GM23248 (cell line): ENCODE data around the gene HDAC4. TPM values are rescaled to one million over a fixed set of nuclear protein-coding genes. Genes with fewer than 3 reads are reported as not detected.

ENCODE experiments used
- DNase-seq: peaks from one replicate; pipeline ENCODE4 v3.0.0-alpha.2; 2015
- H2AFZ ChIP-seq: fragments of 200-600 bp; sonication (generic); 2 replicates; pipeline ENCODE4 v1.6.1; 2016; ENCODE audit warnings: antibody characterized with exemption
- H3F3A ChIP-seq: fragments of 200-600 bp; sonication (generic); 2 replicates; pipeline ENCODE4 v1.6.1; 2016; ENCODE audit warnings: mild to moderate bottlenecking, antibody characterized with exemption, mixed run types; ENCODE audit not compliant: insufficient read depth
- H3K27ac ChIP-seq: fragments of 200-600 bp; sonication (generic); 2 replicates; pipeline ENCODE4 v1.5.1; 2016; ENCODE audit warnings: mild to moderate bottlenecking
- H3K27me3 ChIP-seq: fragments of 200-600 bp; sonication (generic); replicated peaks from 2 replicates; pipeline ENCODE4 v1.6.1; 2016; ENCODE audit warnings: mild to moderate bottlenecking; ENCODE audit not compliant: insufficient read depth
- H3K36me3 ChIP-seq: fragments of 200-600 bp; sonication (generic); 2 replicates; pipeline ENCODE4 v1.6.1; 2016; ENCODE audit warnings: low read depth, mild to moderate bottlenecking
- H3K4me1 ChIP-seq: fragments of 200-600 bp; sonication (generic); 2 replicates; pipeline ENCODE4 v1.6.1; 2016; ENCODE audit warnings: mild to moderate bottlenecking; ENCODE audit not compliant: insufficient read depth
- H3K4me2 ChIP-seq: fragments of 200-600 bp; sonication (generic); one replicate; pipeline ENCODE4 v1.6.1; 2016; ENCODE audit warnings: mild to moderate bottlenecking; ENCODE audit not compliant: unreplicated experiment
- H3K4me3 ChIP-seq: fragments of 200-600 bp; sonication (generic); 2 replicates; pipeline ENCODE4 v1.5.1; 2016; ENCODE audit warnings: mild to moderate bottlenecking
- H3K79me2 ChIP-seq: fragments of 200-600 bp; sonication (generic); 2 replicates; pipeline ENCODE4 v1.6.1; 2016; ENCODE audit warnings: mild to moderate bottlenecking; ENCODE audit not compliant: insufficient read depth
- H3K9ac ChIP-seq: fragments of 200-600 bp; sonication (generic); 2 replicates; pipeline ENCODE4 v1.6.1; 2016; ENCODE audit warnings: mild to moderate bottlenecking
- H3K9me2 ChIP-seq: fragments of 200-600 bp; sonication (generic); 2 replicates; pipeline ENCODE4 v1.6.1; 2016; ENCODE audit warnings: mixed run types, mild to moderate bottlenecking, moderate library complexity; ENCODE audit not compliant: insufficient read depth
- H3K9me3 ChIP-seq: fragments of 200-600 bp; sonication (generic); one replicate; pipeline ENCODE4 v1.6.1; 2017; ENCODE audit warnings: low read depth
- H4K20me1 ChIP-seq: fragments of 200-600 bp; sonication (generic); 2 replicates; pipeline ENCODE4 v1.6.0; 2016; ENCODE audit not compliant: insufficient read depth
- EZH2 ChIP-seq: fragments of 200-600 bp; sonication (generic); IDR thresholded peaks from 2 replicates; pipeline ENCODE4 v1.6.1; 2018; ENCODE audit warnings: antibody characterized with exemption, mild to moderate bottlenecking; ENCODE audit not compliant: insufficient read depth, poor library complexity, severe bottlenecking
- EZH2phosphoT487 ChIP-seq: fragments of 200-600 bp; sonication (generic); IDR thresholded peaks from 2 replicates; pipeline ENCODE4 v1.6.1; 2018; ENCODE audit warnings: antibody characterized with exemption, moderate library complexity, mild to moderate bottlenecking, low read depth; ENCODE audit not compliant: insufficient read depth
- WGBS, 2 experiments: methylation state at CpG; one replicate each; pipeline ENCODE4 v1.1.6; 2015 to 2017; ENCODE audit warnings: low lambda C conversion rate in 2 of 2, low coverage in 1 of 2; ENCODE audit errors: missing lambda C conversion rate in 2 of 2; 5-methylcytosine and 5-hydroxymethylcytosine counted together
- in situ Hi-C: fragments of 300-500 bp; cut with MboI; formaldehyde crosslinking; loops from 2 replicates; pipeline ENCODE4 v1.15.0; 2020
- polyA plus RNA-seq: library from polyadenylated mRNA; unstranded; fragments of >200 nt; fragmentation: Nextera tagmentation; extraction: Ambion mirVana; gene quantifications from 2 replicates; pipeline ENCODE4 v1.2.1, GENCODE V29; 2016
- total RNA-seq: library from RNA; depleted of rRNA; stranded (reverse); fragments of >200 nt; shearing (Covaris generic); gene quantifications from 2 replicates; pipeline ENCODE4 v1.2.3, GENCODE V29; 2014

Gene HDAC4
- total and polyA plus RNA-seq, 2 experiments from 2014 or later = 2.1 to 6.3 TPM

GRCh38 chr2:239019183-239019581 is 381.6 kb downstream of the HDAC4 start:
- in situ Hi-C loops = no loop called here

GRCh38 chr2:239018271-239019182 is 382.3 kb downstream of the HDAC4 start:
- no peak for TF ChIP-seq EZH2phosphoT487
- no peak for TF ChIP-seq EZH2
- Histone ChIP-seq H3K9me3 (no peaks in the 10 kb centered on the region), H3K27me3 (peaks cover 9% of the 10 kb centered on the region; the same call in 1 of the 2 replicates), H2AFZ (no peak overlapping the region), H3K4me1 (0 out of 2 replicates have a peak, but pooled peaks cover 5% of the 10 kb centered on the region), H3K79me2 (no peaks in the 10 kb centered on the region), H3F3A (0 out of 2 replicates have a peak, but pooled peaks cover 10% of the 10 kb centered on the region), H4K20me1 (no peaks in the 10 kb centered on the region), H3K4me3 (no peak overlapping the region), H3K27ac (no peak overlapping the region), H3K9me2 (no peaks in the 10 kb centered on the region), H3K4me2 (no peak overlapping the region), H3K36me3 (no peaks in the 10 kb centered on the region), H3K9ac (no peak overlapping the region)
- DNase-seq = no peak
- in situ Hi-C loops = no loop called here
- 65 to 70% methylated on average over 17 of the region's 17 CpGs for WGBS, 2 experiments

More at GRCh38 chr2:239019183-239019581, 381.6 kb downstream of the HDAC4 start:
- peaks cover 6% of the 10 kb centered on the region; the same call in 1 of the 2 replicates for H3K27me3 ChIP-seq
- no peak overlapping the region for H3K9ac ChIP-seq
- no peak overlapping the region for H3K4me2 ChIP-seq
- H3K79me2 ChIP-seq = no peaks in the 10 kb centered on the region
- TF ChIP-seq EZH2phosphoT487 = no peak
- no peak for TF ChIP-seq EZH2
- 0 out of 2 replicates have a peak, but pooled peaks cover 5% of the 10 kb centered on the region for H3K4me1 ChIP-seq
- no peak overlapping the region for H3K27ac ChIP-seq
- H3F3A ChIP-seq = 0 out of 2 replicates have a peak, but pooled peaks cover 10% of the 10 kb centered on the region
- no peaks in the 10 kb centered on the region for H3K9me3 ChIP-seq
- H3K9me2 ChIP-seq = no peaks in the 10 kb centered on the region
- WGBS, 2 experiments = 89 to 93% methylated on average over 5 to 6 of the region's 6 CpGs
- no peaks in the 10 kb centered on the region for H3K36me3 ChIP-seq
- DNase-seq = no peak
- no peak overlapping the region for H2AFZ ChIP-seq
- H4K20me1 ChIP-seq = no peaks in the 10 kb centered on the region
- H3K4me3 ChIP-seq = no peak overlapping the region

GRCh38 chr2:239017491-239018098 is 383.2 kb downstream of the HDAC4 start:
- Histone ChIP-seq H3K4me1 (0 out of 2 replicates have a peak, but pooled peaks cover 4% of the 10 kb centered on the region), H3F3A (0 out of 2 replicates have a peak, but pooled peaks cover 3% of the 10 kb centered on the region), H3K4me3 (no peak overlapping the region), H3K9me3 (no peaks in the 10 kb centered on the region), H3K4me2 (no peak overlapping the region), H3K36me3 (no peaks in the 10 kb centered on the region), H3K27ac (no peak overlapping the region), H3K79me2 (no peaks in the 10 kb centered on the region), H2AFZ (no peak overlapping the region), H3K9me2 (no peaks in the 10 kb centered on the region), H3K27me3 (peaks cover 9% of the 10 kb centered on the region; the same call in 1 of the 2 replicates), H3K9ac (no peak overlapping the region), H4K20me1 (no peaks in the 10 kb centered on the region)
- TF ChIP-seq EZH2 = no peak
- no peak for TF ChIP-seq EZH2phosphoT487
- in situ Hi-C loops = no loop called here
- WGBS, 2 experiments = 56 to 65% methylated on average over 12 of the region's 12 CpGs
- DNase-seq = no peak

- Histone ChIP-seq H3K9me3 (no peaks in the 10 kb centered on the region), H3K9ac (no peak overlapping the region), H3K4me1 (no peaks in the 10 kb centered on the region), H3K27ac (no peak overlapping the region), H4K20me1 (no peaks in the 10 kb centered on the region), H3K4me3 (no peak overlapping the region), H3F3A (no peaks in the 10 kb centered on the region), H3K36me3 (no peaks in the 10 kb centered on the region), H3K79me2 (no peaks in the 10 kb centered on the region), H2AFZ (no peak overlapping the region), H3K9me2 (no peaks in the 10 kb centered on the region), H3K4me2 (no peak overlapping the region), H3K27me3 (peaks cover 9% of the 10 kb centered on the region; the same call in 1 of the 2 replicates)
- in situ Hi-C loops = no loop called here
- TF ChIP-seq EZH2 = no peak
- TF ChIP-seq EZH2phosphoT487 = no peak
- DNase-seq = no peak
- 72 to 78% methylated on average over 17 to 19 of the region's 19 CpGs for WGBS, 2 experiments
Observed at GRCh38 chr2:239015901-239016675, 384.7 kb downstream of the HDAC4 start.
